OCI-LY3 (cell line): ENCODE data around the gene PRR7.

ENCODE experiments used
- CTCF ChIP-seq: fragments of 200-600, 300-600 bp; sonication (generic); IDR thresholded peaks from 2 replicates; pipeline ENCODE4 v1.5.1; 2014; ENCODE audit warnings: antibody characterized with exemption, low read length, low read depth
- EZH2phosphoT487 ChIP-seq: fragments of 200-600 bp; shearing (Covaris generic); IDR thresholded peaks from 2 replicates; pipeline ENCODE4 v1.6.1; 2018; ENCODE audit warnings: antibody characterized with exemption, mixed run types, low read depth

GRCh38 chr5:177399997-177400868, 46.4 kb upstream of the PRR7 start, which contains the start of gene PFN3:
- TF ChIP-seq CTCF (no peak), EZH2phosphoT487 (no peak)
